NCI-H345 (cell line): ENCODE data around the gene RCVRN.
"Not testable (repeated sequence)": the region's sequence is repeated elsewhere in the genome, so short reads cannot be mapped to it uniquely, and the experiment has no call there.

ENCODE experiments used
- DNase-seq: peaks from one replicate; lab custom pipeline; 2025; lab: John Stamatoyannopoulos, UW

RCVRN gene

DNA sequence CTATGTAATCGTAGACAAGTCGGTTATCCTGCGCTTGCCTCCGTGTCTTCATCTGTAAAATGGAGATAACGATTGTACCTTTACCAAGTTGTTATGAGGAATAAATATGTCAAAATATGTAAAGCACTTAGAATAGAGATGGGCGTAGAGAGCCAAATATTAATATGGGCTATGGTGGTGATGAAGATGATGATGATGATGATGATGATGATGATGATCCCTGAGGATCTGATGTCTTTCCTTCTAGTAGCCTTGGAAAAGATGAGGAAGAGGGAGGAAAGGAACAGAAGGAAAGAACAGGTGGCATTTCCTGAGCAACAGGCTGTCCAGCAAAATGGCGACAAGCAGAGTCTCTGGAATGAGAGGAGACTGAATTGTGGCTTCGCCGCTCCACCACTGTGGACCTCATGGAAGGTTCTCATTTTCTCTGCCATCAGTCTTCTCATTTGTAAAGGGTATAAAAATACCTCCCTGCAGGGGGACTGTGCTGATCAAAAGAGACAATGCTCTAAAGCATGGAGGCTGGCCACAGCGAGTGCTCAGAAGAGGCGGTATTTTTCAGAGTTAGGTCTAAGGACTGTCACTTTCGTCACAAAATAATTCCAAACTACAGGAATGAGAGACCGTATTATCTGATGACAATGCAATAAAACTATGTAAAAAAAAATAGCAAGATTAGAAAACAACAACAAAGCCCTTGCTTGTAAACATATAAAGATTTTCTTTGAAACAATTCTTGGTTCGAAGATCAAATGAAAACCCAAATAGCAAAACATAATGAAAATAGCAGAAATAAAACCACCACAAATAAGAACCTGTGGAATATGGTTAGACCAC lies 17.2 kb upstream of the RCVRN start:
- no peak for DNase-seq

- DNase-seq: not testable (repeated sequence)
These were observed 16.1 kb upstream of the RCVRN start for GRCh38 chr17:9921216-9921615.

DNA sequence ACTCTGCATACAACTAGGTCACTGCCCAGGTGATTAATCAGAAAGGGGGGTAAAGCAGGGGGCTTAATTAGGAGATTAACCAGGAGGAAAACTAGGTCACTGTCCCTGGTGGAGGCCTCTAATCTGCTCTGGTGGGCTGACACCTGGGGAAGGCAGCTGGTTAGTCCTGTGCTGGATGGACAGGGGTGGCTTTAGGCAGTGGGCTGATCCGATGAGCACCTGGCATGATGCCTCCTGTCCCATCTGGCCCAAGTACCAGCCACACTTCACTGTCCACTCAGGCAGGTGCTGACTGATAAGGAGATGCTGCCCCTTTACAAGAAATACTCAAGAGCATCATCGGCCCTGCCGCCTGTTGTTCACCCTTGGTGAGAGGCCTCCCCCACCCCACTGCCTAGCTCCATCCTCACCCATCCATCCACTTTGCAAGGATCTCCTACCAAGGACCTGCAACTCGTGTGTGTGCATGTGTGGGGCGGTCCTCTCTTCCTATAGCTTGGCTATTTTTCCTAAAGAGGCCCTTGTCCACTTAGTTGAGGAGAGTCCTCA lies 13.8 kb upstream of the RCVRN start:
- DNase-seq: no peak

DNA sequence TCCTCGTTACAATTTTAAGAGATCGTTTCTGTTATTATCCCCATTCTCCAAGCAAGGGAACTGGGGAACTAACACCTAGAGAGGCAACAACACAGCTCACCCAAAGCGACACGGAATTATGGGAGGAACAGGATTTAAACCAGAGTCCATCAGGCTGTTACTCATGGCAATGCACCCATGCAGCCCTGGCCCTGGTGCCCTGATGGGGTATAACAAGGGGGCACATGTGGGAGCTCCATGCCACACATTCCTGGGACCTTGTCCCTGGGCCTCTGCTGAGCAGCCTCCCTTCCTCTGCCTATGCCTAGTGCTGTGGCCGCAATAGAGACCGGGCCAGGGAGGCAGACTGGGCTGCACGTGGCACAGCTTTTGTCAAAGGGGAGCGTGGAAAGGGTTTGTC lies 13.3 kb upstream of the RCVRN start:
- DNase-seq: no peak

DNA sequence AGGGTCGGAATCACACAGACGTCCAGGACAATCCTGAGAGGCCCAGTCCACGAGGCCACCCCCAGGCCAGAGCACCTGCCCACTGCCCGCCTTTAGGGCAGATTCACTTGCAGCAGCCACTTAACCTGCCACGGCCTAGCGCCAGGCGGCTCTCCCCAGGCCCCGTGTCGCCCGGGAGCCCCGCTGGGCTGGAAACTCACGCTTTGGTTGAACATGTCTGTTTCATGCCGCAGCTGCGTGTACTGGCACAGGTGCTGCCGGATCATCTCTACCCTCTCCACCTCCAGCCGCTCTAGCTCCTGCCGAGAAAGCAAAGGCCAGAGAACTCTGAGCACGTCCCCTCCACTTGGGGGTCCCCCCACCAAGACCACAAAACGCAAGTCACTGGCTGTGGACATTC lies 12.7 kb upstream of the RCVRN start:
- DNase-seq: no peak

DNA sequence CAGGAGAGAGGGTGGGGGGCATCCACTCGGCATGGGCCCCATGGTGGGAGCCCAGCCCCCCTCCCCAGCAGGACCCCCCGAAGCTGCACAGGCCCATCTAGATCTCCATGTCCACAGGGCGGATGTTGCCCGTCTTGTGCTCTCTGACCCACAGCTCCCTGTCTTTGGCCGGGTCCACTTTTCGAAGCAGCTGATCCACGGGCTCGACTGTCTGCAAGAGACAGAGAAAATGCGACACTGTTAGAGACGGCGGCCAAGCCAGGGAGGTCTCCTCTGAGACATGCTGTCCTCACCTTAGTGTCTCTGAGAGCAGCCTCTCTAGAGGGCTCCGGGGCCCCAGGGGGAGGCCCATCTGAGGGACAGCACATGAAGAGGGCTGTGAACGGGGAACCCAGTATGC lies 12.1 kb upstream of the RCVRN start:
- DNase-seq: no peak

GRCh38 chr17:9916108-9916507 lies 11.0 kb upstream of the RCVRN start:
- DNase-seq: no peak

GRCh38 chr17:9913476-9913875 lies 8.4 kb upstream of the RCVRN start:
- DNase-seq: no peak

DNA sequence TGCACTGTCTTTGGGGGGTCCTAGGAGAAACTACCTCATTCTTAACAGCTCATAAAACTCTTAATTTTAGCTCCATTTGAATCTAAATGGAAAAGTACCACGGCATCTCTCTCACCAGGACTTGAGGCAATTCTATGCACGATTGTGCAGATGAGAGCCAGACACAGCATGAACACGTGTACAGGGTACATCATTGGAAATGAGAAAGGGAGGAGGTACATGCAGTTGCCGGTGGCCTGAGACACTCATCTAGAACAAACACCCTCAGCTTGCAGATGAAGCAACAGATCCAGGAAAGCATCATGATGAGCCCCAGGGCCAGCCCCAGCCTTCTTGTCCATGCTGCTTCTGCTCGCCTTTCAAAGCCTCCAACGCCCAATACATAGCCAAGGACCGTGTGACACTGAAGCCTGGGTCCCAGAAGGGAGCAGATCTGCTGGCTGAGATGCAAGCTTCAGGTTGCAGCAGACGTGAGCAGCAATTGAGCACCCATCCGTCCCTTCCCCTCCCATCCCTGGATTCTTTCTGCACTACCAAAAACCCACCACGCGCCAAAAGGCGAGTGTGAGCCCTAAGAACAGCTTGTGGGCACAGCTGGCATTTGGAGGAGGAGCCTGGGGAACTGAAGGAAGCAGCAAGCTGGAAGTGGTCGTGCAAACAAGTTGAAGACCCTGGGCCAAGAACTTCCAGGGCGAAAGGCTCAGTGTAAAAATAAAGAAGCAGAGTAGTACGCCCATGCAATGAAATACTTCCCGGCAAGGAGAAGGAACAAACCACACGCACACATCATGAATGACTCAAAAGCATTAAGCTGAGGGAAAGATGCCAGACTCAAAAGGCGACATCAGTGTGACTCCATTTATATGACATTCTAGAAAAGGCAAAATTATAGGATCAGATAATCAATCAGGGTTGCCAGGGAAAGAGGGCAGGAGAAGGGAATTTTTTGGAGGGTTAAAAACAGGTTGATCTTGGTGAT lies 7.3 kb upstream of the RCVRN start:
- no peak for DNase-seq

GRCh38 chr17:9911089-9911488 lies 6.0 kb upstream of the RCVRN start:
- DNase-seq: no peak

DNA sequence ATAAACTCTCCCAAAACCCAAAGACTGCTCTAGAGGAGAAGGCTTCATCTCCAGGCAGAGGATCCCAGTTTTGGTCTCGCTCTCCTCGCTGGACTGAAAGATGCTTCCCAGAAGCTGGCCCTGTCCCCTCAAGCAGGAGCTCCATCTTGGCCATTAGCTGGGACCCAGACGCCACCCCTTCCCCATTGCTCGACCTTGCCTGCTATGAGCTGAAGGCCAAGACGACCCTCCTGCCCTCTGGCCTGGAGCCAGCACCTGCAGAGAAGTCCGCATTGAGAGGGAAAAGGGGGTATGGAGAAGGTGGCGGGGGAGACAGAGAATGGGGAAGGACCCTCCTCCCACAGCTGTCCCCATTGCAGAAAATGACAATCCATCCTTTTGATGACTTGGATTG lies 3.6 kb upstream of the RCVRN start:
- DNase-seq: no peak

- no peak for DNase-seq
These were observed 3.0 kb upstream of the RCVRN start for GRCh38 chr17:9907883-9908648.

DNA sequence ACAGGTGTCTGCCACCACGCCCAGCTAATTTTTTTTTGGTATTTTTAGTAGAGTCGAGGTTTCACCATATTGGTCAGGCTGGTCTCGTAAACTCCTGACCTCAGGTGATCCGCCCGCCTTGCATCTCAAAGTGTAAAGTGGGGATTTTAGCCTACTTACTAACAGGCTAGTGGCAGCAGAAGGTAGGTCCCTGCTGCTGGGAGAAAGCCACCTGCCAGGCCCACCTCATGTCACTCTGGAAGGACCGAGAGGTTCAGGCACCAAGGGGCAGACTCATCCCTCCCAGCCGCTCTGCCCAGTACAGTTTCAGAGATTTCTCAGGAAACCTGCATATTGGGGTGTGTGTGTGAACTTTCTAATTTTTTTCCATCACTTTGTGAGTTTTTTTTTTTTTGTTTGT lies 2.1 kb upstream of the RCVRN start:
- DNase-seq: no peak

DNA sequence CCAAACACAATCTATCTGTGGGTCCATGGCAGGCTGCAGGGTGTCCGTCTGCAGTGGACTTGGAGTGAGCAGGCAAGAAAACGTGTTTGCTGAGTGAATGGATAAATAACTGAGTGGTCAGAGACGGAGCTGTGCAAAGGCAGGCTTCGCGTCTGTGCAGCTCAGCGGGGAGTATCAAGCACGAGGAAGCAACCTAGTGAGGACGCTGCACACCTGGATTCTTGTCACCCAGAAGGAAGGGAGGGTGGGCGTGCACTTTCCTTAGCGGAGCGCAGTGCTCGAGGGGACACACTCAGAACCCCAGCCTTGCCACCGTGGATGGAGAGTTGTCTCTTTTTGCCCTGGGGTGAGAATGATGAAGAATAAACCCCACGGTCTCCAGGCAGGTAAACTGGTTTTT lies 1.5 kb upstream of the RCVRN start:
- DNase-seq: no peak

DNA sequence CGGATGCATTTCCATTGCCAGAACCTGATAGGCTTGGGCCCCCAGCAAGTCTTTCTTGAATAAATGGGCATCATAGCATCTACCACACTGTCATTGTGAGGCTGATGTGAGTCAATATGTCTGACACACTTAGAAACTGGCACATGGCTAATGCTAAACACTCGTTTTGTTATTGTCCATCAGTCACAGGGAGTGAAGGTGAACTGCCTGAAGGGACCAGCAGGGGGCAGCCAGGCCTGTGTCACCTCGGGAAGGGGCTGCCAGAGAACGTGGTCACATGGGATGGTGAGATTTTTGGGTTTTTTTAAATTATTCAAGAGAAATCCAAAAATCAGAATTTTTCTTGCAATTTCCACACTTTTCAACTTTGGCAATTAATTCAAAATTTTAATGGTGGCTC lies 831 bp upstream of the RCVRN start:
- no peak for DNase-seq

DNA sequence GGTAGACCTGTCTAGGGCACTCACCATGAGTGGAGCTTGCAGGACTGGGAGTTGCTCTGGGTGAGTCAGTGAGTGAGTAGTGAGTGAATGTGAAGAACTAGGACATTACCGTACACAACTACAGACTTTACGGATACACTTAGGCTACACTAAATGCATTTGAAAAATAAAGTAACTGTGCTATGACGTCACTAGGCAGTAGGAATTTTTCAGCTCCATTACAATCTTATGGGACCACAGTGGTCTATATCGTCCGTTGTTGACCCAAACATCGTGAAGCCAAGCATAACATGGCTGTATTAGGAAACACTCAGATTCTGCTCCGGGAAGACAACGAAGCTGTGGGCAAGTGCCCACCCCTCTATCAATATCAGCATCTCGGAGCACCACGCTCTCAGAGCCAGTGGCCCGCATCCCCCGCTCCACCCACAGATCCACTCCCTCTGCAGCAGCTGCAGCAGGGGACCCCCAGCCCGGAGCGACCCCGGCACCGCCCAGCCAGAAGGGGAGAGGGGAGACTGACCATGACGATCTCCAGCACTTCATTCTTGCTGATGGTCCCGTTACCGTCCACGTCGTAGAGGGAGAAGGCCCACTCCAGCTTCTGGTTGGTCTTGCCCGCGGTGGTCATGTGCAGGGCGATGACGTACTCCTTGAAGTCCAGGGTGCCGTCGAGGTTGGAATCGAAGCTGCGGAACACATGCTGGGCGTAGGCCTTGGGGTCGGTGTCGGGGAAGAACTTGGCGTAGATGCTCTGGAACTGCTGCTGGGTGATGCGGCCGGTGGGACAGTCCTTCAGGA lies 594 bp downstream of the RCVRN start:
- DNase-seq: no peak

- no peak for DNase-seq
These were observed 3.0 kb downstream of the RCVRN start for GRCh38 chr17:9902120-9902519.

GRCh38 chr17:9900784-9901183 lies 4.3 kb downstream of the RCVRN start:
- no peak for DNase-seq

GRCh38 chr17:9900044-9900594 lies 5.0 kb downstream of the RCVRN start:
- no peak for DNase-seq

DNA sequence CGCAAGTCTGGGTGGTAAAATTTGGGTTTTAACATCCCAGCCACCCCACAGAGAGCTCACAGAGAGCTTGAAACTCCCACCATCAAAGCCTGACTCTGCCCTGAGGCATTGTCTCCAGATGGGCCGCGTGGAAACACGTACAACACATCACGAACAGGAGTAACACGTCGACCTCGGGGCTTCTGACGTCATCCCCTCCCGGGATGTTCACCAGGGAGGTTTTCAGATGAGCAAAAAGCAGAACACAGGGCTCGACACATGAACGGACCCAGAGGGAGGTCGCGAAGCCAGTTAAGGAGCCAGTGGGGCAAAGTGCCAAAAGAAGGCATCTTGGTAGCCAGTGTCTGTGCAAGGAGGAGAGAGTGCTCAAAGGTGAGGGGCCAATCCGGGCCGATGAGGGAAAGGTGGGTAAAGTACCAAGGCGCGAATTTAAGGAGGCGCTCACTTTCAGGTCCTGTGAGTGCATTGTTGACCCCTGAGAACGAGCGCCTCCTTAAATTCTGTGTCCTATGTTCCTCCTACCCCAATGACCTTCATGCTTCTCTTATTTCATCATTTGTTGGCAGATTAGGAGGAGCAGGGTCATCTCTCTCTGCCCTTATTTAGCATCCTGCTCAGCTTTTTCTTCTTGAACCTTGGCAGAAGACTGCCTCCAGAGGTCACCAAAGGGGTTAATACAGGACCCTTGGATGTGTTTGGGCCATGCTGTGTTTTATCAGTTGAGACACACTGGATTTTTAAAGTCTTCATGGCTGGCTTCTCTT lies 5.6 kb downstream of the RCVRN start:
- no peak for DNase-seq
